GM11168 (cell line): ENCODE data around the gene PCDHGA12.
"Not testable (repeated sequence)": the region's sequence is repeated elsewhere in the genome, so short reads cannot be mapped to it uniquely, and the experiment has no call there.

Experiments
- in situ Hi-C: fragments of 300-500 bp; cut with MboI; formaldehyde crosslinking; loops from one replicate; pipeline ENCODE4 v1.12.0; 2022; ENCODE audit warnings: low sequenced_read_pairs; ENCODE audit not compliant: unreplicated experiment

Gene PCDHGA12

GRCh38 chr5:141403387-141403786 lies 26.9 kb upstream of the PCDHGA12 start:
- in situ Hi-C loops, result no loop called here

GRCh38 chr5:141407790-141408505 lies 22.4 kb upstream of the PCDHGA12 start, which contains the start of gene PCDHGB6:
PCDHGB6 (plus strand) TSS chr5:141408021; CDS start chr5:141408203, 182 bp downstream.
- in situ Hi-C loops, result not testable (repeated sequence)

GRCh38 chr5:141409598-141410306 lies 20.6 kb upstream of the PCDHGA12 start:
- in situ Hi-C loops, result loop anchor here (5.0 kb wide), 1 partner anchor 153 kb away; no protein-coding TSS in a partner anchor

- in situ Hi-C loops, result loop anchor here (5.0 kb wide), 1 partner anchor 151 kb away; no protein-coding TSS in a partner anchor
Measured at GRCh38 chr5:141411575-141411974, 18.7 kb upstream of the PCDHGA12 start.

- in situ Hi-C loops, result loop anchor here (5.0 kb wide), 1 partner anchor 149 kb away; no protein-coding TSS in a partner anchor
Measured at GRCh38 chr5:141412854-141413539, 17.3 kb upstream of the PCDHGA12 start, which contains the start of gene PCDHGA10. PCDHGA10 (plus strand) TSS chr5:141412987; CDS start chr5:141413176, 189 bp downstream.

- in situ Hi-C loops, result loop anchor here (5.0 kb wide), 1 partner anchor 149 kb away; no protein-coding TSS in a partner anchor
Measured at GRCh38 chr5:141413540-141414069, 16.7 kb upstream of the PCDHGA12 start.

- in situ Hi-C loops, result loop anchor here (5.0 kb wide), 1 partner anchor 148 kb away; no protein-coding TSS in a partner anchor
Measured at GRCh38 chr5:141414548-141415274, 15.6 kb upstream of the PCDHGA12 start.

GRCh38 chr5:141415275-141415618 lies 15.1 kb upstream of the PCDHGA12 start:
- in situ Hi-C loops, result not testable (repeated sequence)

- in situ Hi-C loops, result not testable (repeated sequence)
Measured at GRCh38 chr5:141417494-141418172, 12.7 kb upstream of the PCDHGA12 start, which contains the start of gene PCDHGB7. PCDHGB7 (plus strand) TSS chr5:141417677; CDS start chr5:141417860, 183 bp downstream.

GRCh38 chr5:141419074-141419880 lies 11.0 kb upstream of the PCDHGA12 start:
- in situ Hi-C loops, result no loop called here

GRCh38 chr5:141420855-141421488 lies 9.3 kb upstream of the PCDHGA12 start, which contains the start of gene PCDHGA11:
PCDHGA11 (plus strand) TSS chr5:141421051; CDS start chr5:141421228, 177 bp downstream.
- in situ Hi-C loops, result no loop called here

GRCh38 chr5:141421489-141421855 lies 8.8 kb upstream of the PCDHGA12 start:
- in situ Hi-C loops, result no loop called here

- in situ Hi-C loops, result no loop called here
Measured at GRCh38 chr5:141422742-141423291, 7.5 kb upstream of the PCDHGA12 start.

GRCh38 chr5:141427783-141428426 lies 2.4 kb upstream of the PCDHGA12 start:
- in situ Hi-C loops, result loop anchor here (5.0 kb wide), 1 partner anchor 89 kb away; no protein-coding TSS in a partner anchor

GRCh38 chr5:141431286-141431685 lies 979 bp downstream of the PCDHGA12 start:
- in situ Hi-C loops, result no loop called here

GRCh38 chr5:141432308-141432707 lies 2.0 kb downstream of the PCDHGA12 start:
- in situ Hi-C loops, result not testable (repeated sequence)

- in situ Hi-C loops, result not testable (repeated sequence)
Measured at GRCh38 chr5:141432726-141433125, 2.4 kb downstream of the PCDHGA12 start.
